ENCODE data around the gene KRTAP5-4.

KRTAP5-4 gene

DNA sequence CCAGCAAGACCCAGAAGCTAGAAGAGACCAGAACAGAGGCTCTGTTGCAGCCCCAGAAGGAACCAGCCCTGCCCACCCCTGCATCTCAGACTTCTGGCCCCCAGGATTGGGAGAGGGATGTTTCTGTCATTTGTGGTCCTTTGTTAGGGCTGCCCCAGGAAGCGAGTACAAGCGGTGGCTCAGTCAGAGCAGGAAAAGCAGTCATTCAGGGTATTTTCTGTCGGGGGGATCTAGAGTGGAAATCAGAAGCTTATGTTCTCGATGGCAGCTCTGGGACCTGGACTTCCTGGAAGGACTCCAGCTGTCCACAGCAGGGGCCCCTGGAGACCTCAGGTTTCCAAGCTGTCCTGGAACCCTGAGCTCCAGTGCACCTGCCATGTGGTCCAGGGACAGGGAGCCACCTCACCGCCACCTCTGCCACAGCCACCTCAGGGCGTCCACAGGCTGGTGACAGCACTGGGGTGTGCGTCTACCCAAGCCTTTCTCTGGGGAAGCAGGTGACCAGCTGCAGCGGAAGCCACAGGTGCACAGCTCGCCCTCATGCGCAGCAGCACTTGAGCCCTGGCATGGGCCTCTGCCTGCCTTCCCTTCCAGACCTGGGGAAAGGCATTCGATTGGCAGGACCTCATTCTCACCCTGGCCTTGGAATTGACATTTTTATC, 10.2 kb upstream of the KRTAP5-4 start:
- TF ChIP-seq EZH2 (optimal IDR thresholded peaks at IDR 0.05; ENCODE audit: low read depth, low read length) (no peak), EZH2phosphoT487 (IDR thresholded peaks at IDR 0.05; ENCODE audit: low read length) (no peak)
- TF ChIP-seq, protein P1, sequence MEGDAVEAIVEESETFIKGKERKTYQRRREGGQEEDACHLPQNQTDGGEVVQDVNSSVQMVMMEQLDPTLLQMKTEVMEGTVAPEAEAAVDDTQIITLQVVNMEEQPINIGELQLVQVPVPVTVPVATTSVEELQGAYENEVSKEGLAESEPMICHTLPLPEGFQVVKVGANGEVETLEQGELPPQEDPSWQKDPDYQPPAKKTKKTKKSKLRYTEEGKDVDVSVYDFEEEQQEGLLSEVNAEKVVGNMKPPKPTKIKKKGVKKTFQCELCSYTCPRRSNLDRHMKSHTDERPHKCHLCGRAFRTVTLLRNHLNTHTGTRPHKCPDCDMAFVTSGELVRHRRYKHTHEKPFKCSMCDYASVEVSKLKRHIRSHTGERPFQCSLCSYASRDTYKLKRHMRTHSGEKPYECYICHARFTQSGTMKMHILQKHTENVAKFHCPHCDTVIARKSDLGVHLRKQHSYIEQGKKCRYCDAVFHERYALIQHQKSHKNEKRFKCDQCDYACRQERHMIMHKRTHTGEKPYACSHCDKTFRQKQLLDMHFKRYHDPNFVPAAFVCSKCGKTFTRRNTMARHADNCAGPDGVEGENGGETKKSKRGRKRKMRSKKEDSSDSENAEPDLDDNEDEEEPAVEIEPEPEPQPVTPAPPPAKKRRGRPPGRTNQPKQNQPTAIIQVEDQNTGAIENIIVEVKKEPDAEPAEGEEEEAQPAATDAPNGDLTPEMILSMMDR (IDR thresholded peaks at IDR 0.05; ENCODE audit: low read length), result no peak
- Histone ChIP-seq H3F3A (ENCODE audit: insufficient read depth, low read length) (no peaks in the 10 kb centered on the region), H3K9me3 (replicated peaks; ENCODE audit: insufficient read depth, low read length) (no peaks in the 10 kb centered on the region), H3K36me3 (replicated peaks; ENCODE audit: insufficient read depth, low read length) (no peaks in the 10 kb centered on the region), H3K4me2 (ENCODE audit: low read depth, low read length) (no peak overlapping the region), H3K9ac (ENCODE audit: low read length) (no peak overlapping the region), H3K4me1 (ENCODE audit: low read length) (peaks cover 6% of the 10 kb centered on the region; the same call in 1 of the 2 replicates), H4K20me1 (ENCODE audit: insufficient read depth, low read length) (no peaks in the 10 kb centered on the region), H3K9me2 (replicated peaks; ENCODE audit: insufficient read depth, low read length) (no peaks in the 10 kb centered on the region), H3K79me2 (ENCODE audit: low read length) (no peaks in the 10 kb centered on the region), H3K27ac (ENCODE audit: low read length) (no peak overlapping the region), H3K27me3 (replicated peaks; ENCODE audit: insufficient read depth, low read length) (peaks cover 95% of the 10 kb centered on the region), H3K4me3 (ENCODE audit: low read length) (no peak overlapping the region), H2AFZ (ENCODE audit: low read length) (no peak overlapping the region)
- peak; percentile 53 for DNase-seq

DNA sequence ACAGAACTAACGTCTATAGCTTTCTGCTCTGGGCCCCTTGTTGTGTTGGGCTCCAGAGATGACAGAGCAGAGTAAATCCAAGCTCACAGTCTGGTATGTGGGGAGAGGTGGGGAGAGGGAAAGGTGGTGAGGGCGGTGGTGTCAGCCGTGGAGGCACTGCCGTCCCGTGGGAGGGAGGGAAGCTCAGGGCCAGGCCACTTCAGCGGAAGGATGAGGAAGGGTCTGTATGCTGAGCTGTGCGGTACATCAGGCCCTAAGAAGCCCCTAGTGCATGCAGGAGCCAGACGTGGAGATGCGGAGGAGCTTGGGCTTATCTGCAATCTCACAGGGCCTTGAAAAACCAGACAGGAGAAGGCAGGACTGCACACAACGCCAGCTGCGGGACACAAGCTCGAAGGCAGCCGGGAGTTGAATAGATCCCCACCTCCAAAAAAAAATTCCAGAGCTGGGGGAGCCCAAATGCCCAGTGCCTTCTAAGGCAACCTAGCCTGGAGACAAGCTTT, 9.2 kb upstream of the KRTAP5-4 start:
- no peak overlapping the region for H3K4me2 ChIP-seq (ENCODE audit: low read depth, low read length)
- peaks cover 6% of the 10 kb centered on the region; the same call in 1 of the 2 replicates for H3K4me1 ChIP-seq (ENCODE audit: low read length)
- no peak overlapping the region for H2AFZ ChIP-seq (ENCODE audit: low read length)
- H3K4me3 ChIP-seq (ENCODE audit: low read length), result no peak overlapping the region
- peaks cover 95% of the 10 kb centered on the region for H3K27me3 ChIP-seq (replicated peaks; ENCODE audit: insufficient read depth, low read length)
- TF ChIP-seq EZH2phosphoT487 (IDR thresholded peaks at IDR 0.05; ENCODE audit: low read length) (no peak), EZH2 (optimal IDR thresholded peaks at IDR 0.05; ENCODE audit: low read depth, low read length) (no peak)
- TF ChIP-seq, protein P1 (IDR thresholded peaks at IDR 0.05; ENCODE audit: low read length), result no peak
- no peak for DNase-seq
- no peak overlapping the region for H3K9ac ChIP-seq (ENCODE audit: low read length)
- no peaks in the 10 kb centered on the region for H3K79me2 ChIP-seq (ENCODE audit: low read length)
- H3F3A ChIP-seq (ENCODE audit: insufficient read depth, low read length), result no peaks in the 10 kb centered on the region
- no peak overlapping the region for H3K27ac ChIP-seq (ENCODE audit: low read length)
- no peaks in the 10 kb centered on the region for H4K20me1 ChIP-seq (ENCODE audit: insufficient read depth, low read length)
- no peaks in the 10 kb centered on the region for H3K9me3 ChIP-seq (replicated peaks; ENCODE audit: insufficient read depth, low read length)
- no peaks in the 10 kb centered on the region for H3K36me3 ChIP-seq (replicated peaks; ENCODE audit: insufficient read depth, low read length)
- no peaks in the 10 kb centered on the region for H3K9me2 ChIP-seq (replicated peaks; ENCODE audit: insufficient read depth, low read length)

DNA sequence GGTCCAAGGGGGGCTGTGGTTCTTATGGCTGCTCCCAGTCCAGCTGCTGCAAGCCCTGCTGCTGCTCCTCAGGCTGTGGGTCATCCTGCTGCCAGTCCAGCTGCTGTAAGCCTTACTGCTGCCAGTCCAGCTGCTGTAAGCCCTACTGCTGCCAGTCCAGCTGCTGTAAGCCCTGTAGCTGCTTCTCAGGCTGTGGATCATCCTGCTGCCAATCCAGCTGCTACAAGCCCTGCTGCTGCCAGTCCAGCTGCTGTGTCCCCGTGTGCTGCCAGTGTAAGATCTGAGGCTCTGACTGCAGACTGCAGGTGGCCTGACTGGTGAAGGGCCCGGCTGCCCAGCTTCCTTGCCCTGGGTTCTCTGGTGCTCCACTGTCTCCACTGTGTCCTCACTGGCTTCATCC, 8.3 kb upstream of the KRTAP5-4 start:
- Histone ChIP-seq H3K4me3 (ENCODE audit: low read length) (no peak overlapping the region), H4K20me1 (ENCODE audit: insufficient read depth, low read length) (no peaks in the 10 kb centered on the region), H3K4me2 (ENCODE audit: low read depth, low read length) (no peak overlapping the region), H3K4me1 (ENCODE audit: low read length) (peaks cover 6% of the 10 kb centered on the region; the same call in 1 of the 2 replicates), H3K9me2 (replicated peaks; ENCODE audit: insufficient read depth, low read length) (no peaks in the 10 kb centered on the region), H3F3A (ENCODE audit: insufficient read depth, low read length) (no peaks in the 10 kb centered on the region), H3K9me3 (replicated peaks; ENCODE audit: insufficient read depth, low read length) (no peaks in the 10 kb centered on the region), H3K27ac (ENCODE audit: low read length) (no peak overlapping the region), H2AFZ (ENCODE audit: low read length) (no peak overlapping the region), H3K79me2 (ENCODE audit: low read length) (no peaks in the 10 kb centered on the region), H3K9ac (ENCODE audit: low read length) (no peak overlapping the region), H3K36me3 (replicated peaks; ENCODE audit: insufficient read depth, low read length) (no peaks in the 10 kb centered on the region), H3K27me3 (replicated peaks; ENCODE audit: insufficient read depth, low read length) (peaks cover 95% of the 10 kb centered on the region)
- no peak for DNase-seq
- TF ChIP-seq EZH2 (optimal IDR thresholded peaks at IDR 0.05; ENCODE audit: low read depth, low read length) (no peak), EZH2phosphoT487 (IDR thresholded peaks at IDR 0.05; ENCODE audit: low read length) (no peak)
- TF ChIP-seq, protein P1 (IDR thresholded peaks at IDR 0.05; ENCODE audit: low read length), result no peak
